Lower leg skin (tissue), 4 donors: ENCODE data around the gene SEMA3G. TPM values are rescaled to one million over a fixed set of nuclear protein-coding genes. Genes with fewer than 3 reads are reported as not detected.
A peak's percentile ranks its signal among the peaks of the same experiment; 100 is the strongest.

Experiments
- DNase-seq, 2 donors: peaks; one replicate each; pipeline ENCODE4 v3.0.0-alpha.2; 2019; ENCODE audit warnings: low spot score in 2 of 2
- H3K4me3 ChIP-seq: fragments of 200-600 bp; sonication (generic); 2 replicates; pipeline ENCODE4 v1.5.1; 2017; ENCODE audit warnings: mild to moderate bottlenecking, low read depth; ENCODE audit not compliant: poor library complexity, severe bottlenecking
- CTCF ChIP-seq, 3 donors: fragments of 450-650 bp; IDR thresholded peaks; one replicate each; pipeline ENCODE4 v1.5.1; 2016; ENCODE audit warnings: antibody characterized with exemption in 3 of 3, mild to moderate bottlenecking in 3 of 3, moderate library complexity in 2 of 3
- POLR2A ChIP-seq, 2 donors: fragments of 450-650 bp; IDR thresholded peaks; one replicate each; pipeline ENCODE4 v1.6.1; 2016 to 2017; ENCODE audit warnings: antibody characterized with exemption in 2 of 2, mild to moderate bottlenecking in 1 of 2, moderate library complexity in 1 of 2
- WGBS, 2 donors: methylation state at CpG; one replicate each; pipeline ENCODE4 v1.1.5; 2018; 5-methylcytosine and 5-hydroxymethylcytosine counted together
- intact Hi-C: fragments of 100-400 bp; cut with DNase I; formaldehyde crosslinking; loops from one replicate; pipeline ENCODE4 v1.15.0; 2023; ENCODE audit warnings: low total_unique reads
- total RNA-seq, 4 donors: library from RNA; depleted of rRNA; stranded (reverse); fragments of >200 nt; gene quantifications; one replicate each; pipeline ENCODE4 v1.1.0, GENCODE V29; 2016

Gene SEMA3G
- total RNA-seq, 4 donors from 2014 or later, result 17.9 to 49.8 (median 26.9) TPM

GRCh38 chr3:52456169-52456799 is 11.4 kb upstream of the SEMA3G start:
- 4% methylated on average over 13 of the region's 13 CpGs for WGBS, 2 donors
- TF ChIP-seq POLR2A (IDR thresholded peaks at IDR 0.05) (no peak), CTCF (IDR thresholded peaks at IDR 0.05) (no peak)
- H3K4me3 ChIP-seq, result peak overlapping the region; percentile 93
- intact Hi-C loops, result loop anchor here (10.0 kb wide), 1 partner anchor 229 kb away; the partner anchor contains the start of genes GNL3 and PBRM1
- peak in 1 of 2 donors; percentile 83 for DNase-seq

- intact Hi-C loops, result loop anchor here (10.0 kb wide), 1 partner anchor 229 kb away; the partner anchor contains the start of genes GNL3 and PBRM1
- DNase-seq, result peak; percentile 84 to 98
- 1% methylated on average over 30 to 50 of the region's 86 CpGs for WGBS, 2 donors
- peak within 1 kb of the TSS; percentile 93 for H3K4me3 ChIP-seq
- TF ChIP-seq POLR2A (IDR thresholded peaks at IDR 0.05), result no peak
- TF ChIP-seq CTCF (IDR thresholded peaks at IDR 0.05), result no peak
These were observed 10.6 kb upstream of the SEMA3G start, which contains the start of gene NISCH for GRCh38 chr3:52455283-52456168. NISCH (plus strand) TSS chr3:52455604; CDS start chr3:52455642, 38 bp downstream.

GRCh38 chr3:52454938-52455282 is 10.0 kb upstream of the SEMA3G start:
- DNase-seq, result no peak
- peak overlapping the region; percentile 19 for H3K4me3 ChIP-seq
- intact Hi-C loops, result loop anchor here (10.0 kb wide), 1 partner anchor 230 kb away; the partner anchor contains the start of genes GNL3 and PBRM1
- 37 to 38% methylated on average over 11 of the region's 11 CpGs for WGBS, 2 donors
- TF ChIP-seq POLR2A (IDR thresholded peaks at IDR 0.05) (no peak), CTCF (IDR thresholded peaks at IDR 0.05) (no peak)

GRCh38 chr3:52454250-52454937 is 9.5 kb upstream of the SEMA3G start:
- H3K4me3 ChIP-seq, result no peak overlapping the region
- intact Hi-C loops, result loop anchor here (10.0 kb wide), 1 partner anchor 230 kb away; the partner anchor contains the start of genes GNL3 and PBRM1
- 43 to 49% methylated on average over 8 of the region's 8 CpGs for WGBS, 2 donors

More at GRCh38 chr3:52454250-52454937, 9.5 kb upstream of the SEMA3G start:
- TF ChIP-seq CTCF (IDR thresholded peaks at IDR 0.05), result no peak
- TF ChIP-seq POLR2A (IDR thresholded peaks at IDR 0.05), result no peak
- DNase-seq, result peak in 1 of 2 donors; percentile 88
